Right atrium auricular region (tissue), 2 donors: Measurements from ENCODE around the gene CORO2A. TPM values are rescaled to one million over a fixed set of nuclear protein-coding genes. Genes with fewer than 3 reads are reported as not detected.
"Not testable (repeated sequence)": the region's sequence is repeated elsewhere in the genome, so short reads cannot be mapped to it uniquely, and the experiment has no call there.

Experiments
- DNase-seq: peaks from one replicate; pipeline ENCODE4 v3.0.0-alpha.2; 2019; ENCODE audit warnings: low spot score
- H3K27ac ChIP-seq, 2 donors: fragments of 200-600 bp; sonication (generic); 1 replicate in 1 of 2; 2 replicates in 1 of 2; pipeline ENCODE4 v1.5.1; 2016 to 2019
- H3K27me3 ChIP-seq, 2 donors: fragments of 200-600 bp; sonication (generic); one replicate each; pipeline versions ENCODE4 v1.5.1 to v1.6.0; 2017 to 2019
- H3K36me3 ChIP-seq: fragments of 200-600 bp; sonication (generic); one replicate; pipeline ENCODE4 v1.5.1; 2016
- H3K4me1 ChIP-seq, 2 donors: fragments of 200-600 bp; sonication (generic); one replicate each; pipeline versions ENCODE4 v1.5.1 to v1.6.0; 2017 to 2019
- H3K4me3 ChIP-seq, 2 donors: fragments of 200-600 bp; sonication (generic); 1 replicate in 1 of 2; 2 replicates in 1 of 2; pipeline ENCODE4 v1.5.1; 2017 to 2019; ENCODE audit warnings: mild to moderate bottlenecking in 1 of 2, moderate library complexity in 1 of 2
- H3K9me3 ChIP-seq, 2 donors: fragments of 200-600 bp; sonication (generic); one replicate each; pipeline ENCODE4 v1.5.1; 2019
- total RNA-seq, 2 donors: library from RNA; depleted of rRNA; stranded (reverse); fragments of >200 nt; gene quantifications; one replicate each; pipeline ENCODE4 v1.1.0, GENCODE V29; 2016
- TF ChIP-seq, protein P1 (sequence below), 2 donors: fragments of 200-600 bp; sonication (generic); IDR thresholded peaks; one replicate each; pipeline ENCODE4 v1.5.1; 2019; ENCODE audit warnings: antibody characterized with exemption in 2 of 2

The CORO2A gene
- total RNA-seq, 2 donors from 2014 or later: 0.39 to 0.44 TPM

- H3K4me3 ChIP-seq: no peak overlapping the region
- TF ChIP-seq, protein P1, sequence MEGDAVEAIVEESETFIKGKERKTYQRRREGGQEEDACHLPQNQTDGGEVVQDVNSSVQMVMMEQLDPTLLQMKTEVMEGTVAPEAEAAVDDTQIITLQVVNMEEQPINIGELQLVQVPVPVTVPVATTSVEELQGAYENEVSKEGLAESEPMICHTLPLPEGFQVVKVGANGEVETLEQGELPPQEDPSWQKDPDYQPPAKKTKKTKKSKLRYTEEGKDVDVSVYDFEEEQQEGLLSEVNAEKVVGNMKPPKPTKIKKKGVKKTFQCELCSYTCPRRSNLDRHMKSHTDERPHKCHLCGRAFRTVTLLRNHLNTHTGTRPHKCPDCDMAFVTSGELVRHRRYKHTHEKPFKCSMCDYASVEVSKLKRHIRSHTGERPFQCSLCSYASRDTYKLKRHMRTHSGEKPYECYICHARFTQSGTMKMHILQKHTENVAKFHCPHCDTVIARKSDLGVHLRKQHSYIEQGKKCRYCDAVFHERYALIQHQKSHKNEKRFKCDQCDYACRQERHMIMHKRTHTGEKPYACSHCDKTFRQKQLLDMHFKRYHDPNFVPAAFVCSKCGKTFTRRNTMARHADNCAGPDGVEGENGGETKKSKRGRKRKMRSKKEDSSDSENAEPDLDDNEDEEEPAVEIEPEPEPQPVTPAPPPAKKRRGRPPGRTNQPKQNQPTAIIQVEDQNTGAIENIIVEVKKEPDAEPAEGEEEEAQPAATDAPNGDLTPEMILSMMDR (IDR thresholded peaks at IDR 0.05): no peak
- H3K36me3 ChIP-seq: no peaks in the 10 kb centered on the region
- H3K4me1 ChIP-seq: peaks cover 0 to under 1% of the 10 kb centered on the region in 2 donors
- no peak for DNase-seq
- no peak overlapping the region for H3K27ac ChIP-seq
- H3K9me3 ChIP-seq: no peaks in the 10 kb centered on the region
- H3K27me3 ChIP-seq: no peaks in the 10 kb centered on the region
Measured at GRCh38 chr9:98127226-98127625, 65.2 kb downstream of the CORO2A start.

DNA sequence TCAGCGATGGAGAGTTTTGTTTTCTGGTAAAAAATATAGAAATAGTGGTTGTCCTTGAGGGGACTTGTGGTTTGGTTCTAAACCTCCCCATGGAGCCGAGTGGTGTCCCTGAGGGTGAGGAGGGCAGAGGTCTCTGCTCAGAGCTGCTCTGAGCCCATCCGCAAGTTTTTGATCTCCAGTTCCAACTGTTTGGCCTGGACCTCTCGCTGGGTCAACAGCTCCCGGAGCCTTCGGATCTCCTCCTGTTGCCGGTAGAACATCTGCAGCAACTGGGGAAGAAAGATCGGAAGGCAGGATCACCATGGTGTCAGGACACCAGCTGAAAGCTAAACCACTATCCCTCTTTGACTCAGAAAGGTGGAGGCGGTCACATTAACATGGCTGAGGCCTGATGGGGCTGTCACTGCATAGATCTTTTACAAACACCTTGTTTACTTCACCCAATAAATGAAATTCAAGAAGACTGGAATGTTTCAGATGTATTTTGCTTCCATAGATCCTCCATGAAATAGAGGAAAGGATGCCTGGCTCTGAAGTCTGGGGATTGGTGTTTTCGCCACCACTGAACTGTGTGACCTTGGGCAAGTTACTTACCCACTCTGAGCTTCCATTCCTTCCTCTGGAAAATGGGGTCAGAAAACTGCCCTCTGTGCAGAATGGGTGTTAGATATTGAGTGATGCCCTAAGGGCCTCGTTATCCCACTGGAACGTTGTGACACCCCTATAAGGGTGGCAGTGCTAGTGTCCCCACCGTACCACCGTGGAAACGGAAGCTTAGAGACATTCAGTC lies 67.6 kb downstream of the CORO2A start:
- Histone ChIP-seq H3K4me3 (no peak overlapping the region), H3K36me3 (no peaks in the 10 kb centered on the region), H3K27ac (no peak overlapping the region), H3K9me3 (no peaks in the 10 kb centered on the region), H3K4me1 (peaks cover 0 to 10% of the 10 kb centered on the region in 2 donors), H3K27me3 (no peaks in the 10 kb centered on the region)
- DNase-seq: no peak
- TF ChIP-seq, protein P1 (IDR thresholded peaks at IDR 0.05): no peak

- DNase-seq: not testable (repeated sequence)
Measured at GRCh38 chr9:98124091-98124490, 68.3 kb downstream of the CORO2A start.

GRCh38 chr9:98121058-98121457 lies 71.4 kb downstream of the CORO2A start:
- no peak for DNase-seq
- Histone ChIP-seq H3K27me3 (no peaks in the 10 kb centered on the region), H3K4me3 (no peak overlapping the region), H3K27ac (peak overlapping the region in 1 of 2 donors; percentile 23), H3K4me1 (peaks cover 0 to 10% of the 10 kb centered on the region in 2 donors), H3K36me3 (no peaks in the 10 kb centered on the region), H3K9me3 (no peaks in the 10 kb centered on the region)
- TF ChIP-seq, protein P1 (IDR thresholded peaks at IDR 0.05): peak in 1 of 2 donors; percentile 24

More at GRCh38 chr9:98124091-98124490, 68.3 kb downstream of the CORO2A start:
- not testable (repeated sequence) for H3K36me3 ChIP-seq, H3K4me3 ChIP-seq, H3K9me3 ChIP-seq, H3K27me3 ChIP-seq, H3K27ac ChIP-seq
- peaks cover 0 to 10% of the 10 kb centered on the region in 2 donors for H3K4me1 ChIP-seq

GRCh38 chr9:98120476-98120875 lies 72.0 kb downstream of the CORO2A start:
- H3K4me3 ChIP-seq: no peak overlapping the region
- TF ChIP-seq, protein P1 (IDR thresholded peaks at IDR 0.05): no peak
- no peaks in the 10 kb centered on the region for H3K27me3 ChIP-seq
- DNase-seq: no peak
- H3K36me3 ChIP-seq: no peaks in the 10 kb centered on the region
- H3K4me1 ChIP-seq: peaks cover 0 to 10% of the 10 kb centered on the region in 2 donors
- no peaks in the 10 kb centered on the region for H3K9me3 ChIP-seq
- H3K27ac ChIP-seq: peak overlapping the region; percentile 23 to 46

DNA sequence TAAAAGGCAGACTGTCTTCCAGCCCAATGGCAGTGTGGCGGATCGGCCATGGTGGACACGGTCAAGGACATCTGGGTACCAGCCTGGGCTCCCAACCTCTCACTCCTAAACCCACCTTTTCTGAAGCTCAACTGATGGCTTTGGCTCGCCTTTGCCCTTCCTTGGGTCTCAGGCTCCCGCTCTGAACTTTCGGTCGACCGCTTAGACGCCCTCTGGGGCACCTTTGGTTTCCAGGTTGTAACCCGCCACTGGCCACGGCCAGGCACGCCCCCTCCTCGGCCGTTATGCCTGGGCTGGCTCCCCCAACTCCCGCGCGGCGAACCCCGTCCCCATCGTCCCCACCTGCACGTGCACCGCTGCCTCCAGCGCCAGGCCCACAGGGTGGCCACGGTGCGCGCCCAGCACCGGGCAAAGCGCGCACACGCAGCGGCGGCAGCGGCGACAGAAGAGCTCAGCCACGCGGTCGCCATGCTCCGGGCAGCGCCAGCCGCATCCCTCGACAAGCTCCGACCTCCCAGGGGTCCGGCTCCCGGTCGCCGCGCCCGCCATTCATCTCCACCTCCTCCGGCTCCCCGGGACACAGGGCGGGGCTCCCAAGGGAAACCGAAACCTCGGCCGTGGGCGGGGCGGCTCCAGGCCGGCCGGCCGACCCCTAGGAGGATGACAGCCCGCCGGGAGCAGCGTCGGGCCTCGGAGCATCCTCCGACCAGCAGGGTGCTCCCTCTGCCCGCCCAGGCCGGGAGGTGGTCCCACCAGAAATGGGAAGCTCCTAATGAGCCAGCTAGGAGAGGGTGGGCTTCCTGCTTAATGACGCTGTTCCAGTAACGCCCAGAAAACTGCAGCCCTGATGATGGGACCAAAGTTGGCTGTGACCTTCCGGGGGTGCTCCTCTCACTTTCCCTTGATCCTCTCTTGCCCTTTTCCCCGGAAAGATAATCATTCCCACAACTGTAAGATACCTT lies 73.5 kb downstream of the CORO2A start, which contains the start of gene TRIM14:
Gene TRIM14 (minus strand): TSS at position 583 of the 962 bp plus-strand sequence. CDS start 34 bp downstream, at position 549.
- TF ChIP-seq, protein P1 (IDR thresholded peaks at IDR 0.05): no peak
- H3K36me3 ChIP-seq: no peaks in the 10 kb centered on the region
- peaks cover 0 to 10% of the 10 kb centered on the region in 2 donors for H3K4me1 ChIP-seq
- no peaks in the 10 kb centered on the region for H3K27me3 ChIP-seq
- peak within 1 kb of the TSS; percentile 45 to 59 for H3K4me3 ChIP-seq
- no peak for DNase-seq
- H3K9me3 ChIP-seq: no peaks in the 10 kb centered on the region
- H3K27ac ChIP-seq: peak within 1 kb of the TSS; percentile 7 to 31
